SKM-1 (cell line): Measurements from ENCODE around the gene KISS1.

Source experiments
- DNase-seq: peaks from one replicate; lab custom pipeline; 2025; ENCODE audit not compliant: unreplicated experiment; lab: John Stamatoyannopoulos, UW

The KISS1 gene

GRCh38 chr1:204141131-204141530, 55.2 kb downstream of the KISS1 start:
- DNase-seq = no peak
